ENCODE results near the gene CCDC97. TPM values are rescaled to one million over a fixed set of nuclear protein-coding genes. Genes with fewer than 3 reads are reported as not detected.
A peak's percentile ranks its signal among the peaks of the same experiment; 100 is the strongest.
"Not testable (repeated sequence)": the region's sequence is repeated elsewhere in the genome, so short reads cannot be mapped to it uniquely, and the experiment has no call there.

The CCDC97 gene
- total RNA-seq, 1 donor from 2014 or later = 16.9 TPM

GRCh38 chr19:41364524-41365391 lies 54.8 kb downstream of the CCDC97 start:
- Histone ChIP-seq H3K27me3 (no peaks in the 10 kb centered on the region), H3K36me3 (no peaks in the 10 kb centered on the region), H3K4me3 (peak overlapping the region; percentile 60 to 86), H3K4me1 (peaks cover 23% of the 10 kb centered on the region), H3K9me3 (no peaks in the 10 kb centered on the region), H3K27ac (peak overlapping the region; percentile 97)
- DNase-seq (ENCODE audit: extremely low spot score in 2 of 2) = no peak
- TF ChIP-seq POLR2AphosphoS5 (IDR thresholded peaks at IDR 0.05; ENCODE audit: insufficient read depth in 1 of 2, low read depth in 1 of 2) = no peak
- no peak for TF ChIP-seq POLR2A (IDR thresholded peaks at IDR 0.05)
- TF ChIP-seq, protein P1, sequence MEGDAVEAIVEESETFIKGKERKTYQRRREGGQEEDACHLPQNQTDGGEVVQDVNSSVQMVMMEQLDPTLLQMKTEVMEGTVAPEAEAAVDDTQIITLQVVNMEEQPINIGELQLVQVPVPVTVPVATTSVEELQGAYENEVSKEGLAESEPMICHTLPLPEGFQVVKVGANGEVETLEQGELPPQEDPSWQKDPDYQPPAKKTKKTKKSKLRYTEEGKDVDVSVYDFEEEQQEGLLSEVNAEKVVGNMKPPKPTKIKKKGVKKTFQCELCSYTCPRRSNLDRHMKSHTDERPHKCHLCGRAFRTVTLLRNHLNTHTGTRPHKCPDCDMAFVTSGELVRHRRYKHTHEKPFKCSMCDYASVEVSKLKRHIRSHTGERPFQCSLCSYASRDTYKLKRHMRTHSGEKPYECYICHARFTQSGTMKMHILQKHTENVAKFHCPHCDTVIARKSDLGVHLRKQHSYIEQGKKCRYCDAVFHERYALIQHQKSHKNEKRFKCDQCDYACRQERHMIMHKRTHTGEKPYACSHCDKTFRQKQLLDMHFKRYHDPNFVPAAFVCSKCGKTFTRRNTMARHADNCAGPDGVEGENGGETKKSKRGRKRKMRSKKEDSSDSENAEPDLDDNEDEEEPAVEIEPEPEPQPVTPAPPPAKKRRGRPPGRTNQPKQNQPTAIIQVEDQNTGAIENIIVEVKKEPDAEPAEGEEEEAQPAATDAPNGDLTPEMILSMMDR (IDR thresholded peaks at IDR 0.05) = no peak
- intact Hi-C loops (cut with DNase I) = no loop called here

DNA sequence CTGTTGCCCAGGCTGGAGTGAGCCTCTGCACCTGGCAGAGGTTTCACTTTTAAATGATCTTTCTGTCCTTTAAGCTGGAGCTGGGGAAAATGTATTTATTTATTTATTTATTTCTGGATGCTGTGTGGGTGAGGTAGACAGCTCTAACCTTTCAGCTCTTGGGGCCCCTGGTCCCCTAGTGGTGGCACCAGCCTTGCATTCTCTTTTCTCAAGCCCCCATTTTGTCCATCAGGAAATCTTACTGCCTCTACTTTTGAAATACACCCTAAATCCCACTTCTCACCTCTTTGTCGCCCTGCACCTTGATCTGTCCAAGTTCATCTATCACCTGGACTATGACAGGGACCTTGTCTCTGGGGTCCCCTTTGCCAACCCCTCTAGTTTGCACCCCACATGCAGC lies 56.1 kb downstream of the CCDC97 start:
- intact Hi-C loops (cut with DNase I) = no loop called here
- no peak for TF ChIP-seq POLR2A (IDR thresholded peaks at IDR 0.05)
- TF ChIP-seq, protein P1 (IDR thresholded peaks at IDR 0.05) = no peak
- TF ChIP-seq POLR2AphosphoS5 (IDR thresholded peaks at IDR 0.05; ENCODE audit: insufficient read depth in 1 of 2, low read depth in 1 of 2) = no peak
- DNase-seq (ENCODE audit: extremely low spot score in 2 of 2) = no peak
- Histone ChIP-seq H3K36me3 (no peaks in the 10 kb centered on the region), H3K9me3 (no peaks in the 10 kb centered on the region), H3K27ac (no peak overlapping the region), H3K4me3 (no peak overlapping the region), H3K4me1 (peaks cover 23% of the 10 kb centered on the region), H3K27me3 (no peaks in the 10 kb centered on the region)

GRCh38 chr19:41367848-41368301 lies 57.9 kb downstream of the CCDC97 start:
- TF ChIP-seq, protein P1 (IDR thresholded peaks at IDR 0.05) = no peak
- no peak for TF ChIP-seq POLR2AphosphoS5 (IDR thresholded peaks at IDR 0.05; ENCODE audit: insufficient read depth in 1 of 2, low read depth in 1 of 2)
- TF ChIP-seq POLR2A (IDR thresholded peaks at IDR 0.05) = no peak
- no peak for DNase-seq (ENCODE audit: extremely low spot score in 2 of 2)
- no peak overlapping the region for H3K27ac ChIP-seq
- H3K27me3 ChIP-seq = no peaks in the 10 kb centered on the region
- H3K4me1 ChIP-seq = peaks cover 23% of the 10 kb centered on the region
- intact Hi-C loops (cut with DNase I) = no loop called here
- H3K4me3 ChIP-seq = no peak overlapping the region
- H3K9me3 ChIP-seq = no peaks in the 10 kb centered on the region
- H3K36me3 ChIP-seq = no peaks in the 10 kb centered on the region

DNA sequence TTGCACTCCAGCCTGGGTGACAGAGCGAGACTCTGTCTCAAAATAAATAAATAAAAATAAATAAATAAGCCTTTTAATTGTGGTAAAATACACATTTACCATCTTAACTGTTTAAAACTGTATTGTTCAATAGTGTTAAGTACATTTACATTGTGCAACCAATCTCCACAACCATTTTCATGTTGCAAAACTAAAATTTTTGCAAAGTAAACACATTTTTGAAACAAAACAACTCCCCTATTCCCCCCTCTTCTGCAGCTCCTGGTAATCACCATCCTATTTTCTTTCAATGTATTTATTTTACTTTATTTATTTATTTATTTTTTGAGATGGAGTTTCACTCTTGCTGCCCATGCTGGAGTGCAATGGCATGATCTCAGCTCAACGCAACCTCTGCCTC lies 59.8 kb downstream of the CCDC97 start:
- DNase-seq (ENCODE audit: extremely low spot score in 2 of 2) = no peak
- Histone ChIP-seq H3K4me3 (no peak overlapping the region), H3K4me1 (peaks cover 25% of the 10 kb centered on the region), H3K27ac (no peak overlapping the region), H3K27me3 (no peaks in the 10 kb centered on the region), H3K36me3 (no peaks in the 10 kb centered on the region), H3K9me3 (no peaks in the 10 kb centered on the region)
- TF ChIP-seq, protein P1 (IDR thresholded peaks at IDR 0.05) = no peak
- no peak for TF ChIP-seq POLR2A (IDR thresholded peaks at IDR 0.05)
- no peak for TF ChIP-seq POLR2AphosphoS5 (IDR thresholded peaks at IDR 0.05; ENCODE audit: insufficient read depth in 1 of 2, low read depth in 1 of 2)
- intact Hi-C loops (cut with DNase I) = no loop called here

GRCh38 chr19:41371119-41371518 lies 61.1 kb downstream of the CCDC97 start:
- H3K4me3 ChIP-seq; intact Hi-C loops (cut with DNase I); H3K36me3 ChIP-seq; H3K9me3 ChIP-seq; H3K27ac ChIP-seq; H3K27me3 ChIP-seq; DNase-seq (ENCODE audit: extremely low spot score in 2 of 2): not testable (repeated sequence)
- peaks cover 30% of the 10 kb centered on the region for H3K4me1 ChIP-seq
